Muscle of leg (tissue), 11 donors: Measurements from ENCODE around the gene NAV3. TPM values are rescaled to one million over a fixed set of nuclear protein-coding genes. Genes with fewer than 3 reads are reported as not detected.

Experiments
- DNase-seq: peaks from one replicate; pipeline ENCODE4 v3.0.0; 2013
- H3K27ac ChIP-seq: one replicate; pipeline ENCODE4 v1.5.1; 2013; ENCODE audit warnings: mild to moderate bottlenecking, low read length, control low read depth
- H3K27me3 ChIP-seq: one replicate; pipeline ENCODE4 v1.6.1; 2013; ENCODE audit warnings: low read length; ENCODE audit not compliant: control insufficient read depth, insufficient read depth
- H3K36me3 ChIP-seq: one replicate; pipeline ENCODE4 v1.6.1; 2013; ENCODE audit warnings: low read length; ENCODE audit not compliant: control insufficient read depth, insufficient read depth
- H3K4me1 ChIP-seq: one replicate; pipeline ENCODE4 v1.6.1; 2013; ENCODE audit warnings: low read length; ENCODE audit not compliant: control insufficient read depth, insufficient read depth
- H3K4me3 ChIP-seq: one replicate; pipeline ENCODE4 v1.5.1; 2013; ENCODE audit warnings: low read length, control low read depth
- H3K9me3 ChIP-seq: replicated peaks from 2 replicates; pipeline ENCODE4 v1.6.1; 2013; ENCODE audit warnings: low read depth, low read length; ENCODE audit not compliant: control insufficient read depth
- WGBS: methylation state at CpG from one replicate; pipeline ENCODE4 v1.1.5; 2013; ENCODE audit warnings: missing lambda C conversion rate; ENCODE audit not compliant: insufficient coverage; 5-methylcytosine and 5-hydroxymethylcytosine counted together
- polyA plus RNA-seq, 8 donors: library from polyadenylated mRNA; unstranded; fragments of 120-200 nt; gene quantifications; one replicate each; pipeline versions ENCODE4 v1.2.1 to v1.2.3, GENCODE V29; 2013; ENCODE audit warnings: inconsistent platforms in 1 of 8, low replicate concordance in 1 of 8; ENCODE audit not compliant: insufficient read length in 8 of 8, insufficient read depth in 1 of 8
- total RNA-seq: library from RNA; stranded (reverse); fragments of 120-200 nt; gene quantifications from one replicate; pipeline ENCODE4 v1.2.4, GENCODE V29; 2013

Gene NAV3
- total and polyA plus RNA-seq, 9 donors = 10.8 to 34.6 (median 21.7) TPM

GRCh38 chr12:78121969-78122610 is 291.4 kb downstream of the NAV3 start:
- H3K4me3 ChIP-seq = no peak overlapping the region
- H3K4me1 ChIP-seq = no peaks in the 10 kb centered on the region
- no peaks in the 10 kb centered on the region for H3K27me3 ChIP-seq
- no peak overlapping the region for H3K27ac ChIP-seq
- WGBS = 72% methylated on average over 12 of the region's 16 CpGs
- peaks cover 7% of the 10 kb centered on the region for H3K36me3 ChIP-seq
- DNase-seq = peak; percentile 39
- no peaks in the 10 kb centered on the region for H3K9me3 ChIP-seq

GRCh38 chr12:78128211-78128610 is 297.5 kb downstream of the NAV3 start:
- H3K4me1 ChIP-seq = no peaks in the 10 kb centered on the region
- DNase-seq = peak; percentile 11
- 45% methylated on average over 1 of the region's 2 CpGs for WGBS
- H3K9me3 ChIP-seq = no peaks in the 10 kb centered on the region
- H3K27me3 ChIP-seq = no peaks in the 10 kb centered on the region
- H3K4me3 ChIP-seq = no peak overlapping the region
- no peak overlapping the region for H3K27ac ChIP-seq
- peaks cover 8% of the 10 kb centered on the region for H3K36me3 ChIP-seq

- no peaks in the 10 kb centered on the region for H3K4me1 ChIP-seq
- no peaks in the 10 kb centered on the region for H3K9me3 ChIP-seq
- H3K36me3 ChIP-seq = peaks cover 2% of the 10 kb centered on the region
- no peak overlapping the region for H3K4me3 ChIP-seq
- DNase-seq = peak; percentile 13
- H3K27me3 ChIP-seq = no peaks in the 10 kb centered on the region
- H3K27ac ChIP-seq = no peak overlapping the region
These were observed 313.0 kb downstream of the NAV3 start for GRCh38 chr12:78143717-78144116.

- H3K36me3 ChIP-seq = no peaks in the 10 kb centered on the region
- WGBS = no CpG with 5 or more reads among the region's 2 CpGs
- no peaks in the 10 kb centered on the region for H3K27me3 ChIP-seq
- DNase-seq = peak; percentile 24
- H3K9me3 ChIP-seq = no peaks in the 10 kb centered on the region
- H3K27ac ChIP-seq = no peak overlapping the region
- no peak overlapping the region for H3K4me3 ChIP-seq
- H3K4me1 ChIP-seq = no peaks in the 10 kb centered on the region
These were observed 314.7 kb downstream of the NAV3 start for GRCh38 chr12:78145398-78145797.

- Histone ChIP-seq H3K4me1 (no peaks in the 10 kb centered on the region), H3K4me3 (no peak overlapping the region), H3K27ac (no peak overlapping the region), H3K36me3 (no peaks in the 10 kb centered on the region), H3K27me3 (no peaks in the 10 kb centered on the region), H3K9me3 (no peaks in the 10 kb centered on the region)
- peak; percentile 32 for DNase-seq
These were observed 315.7 kb downstream of the NAV3 start for GRCh38 chr12:78146365-78146772.

- H3K4me1 ChIP-seq = no peaks in the 10 kb centered on the region
These were observed 318.8 kb downstream of the NAV3 start for GRCh38 chr12:78149459-78149858.

GRCh38 chr12:78155546-78155945 is 324.9 kb downstream of the NAV3 start:
- no CpG with 5 or more reads among the region's 1 CpG for WGBS
- no peaks in the 10 kb centered on the region for H3K27me3 ChIP-seq
- H3K36me3 ChIP-seq = no peaks in the 10 kb centered on the region
- H3K4me3 ChIP-seq = no peak overlapping the region
- H3K9me3 ChIP-seq = no peaks in the 10 kb centered on the region
- no peaks in the 10 kb centered on the region for H3K4me1 ChIP-seq
- no peak for DNase-seq
- H3K27ac ChIP-seq = no peak overlapping the region

More at GRCh38 chr12:78149459-78149858, 318.8 kb downstream of the NAV3 start:
- Histone ChIP-seq H3K9me3 (no peaks in the 10 kb centered on the region), H3K4me3 (no peak overlapping the region), H3K27ac (no peak overlapping the region), H3K27me3 (no peaks in the 10 kb centered on the region), H3K36me3 (no peaks in the 10 kb centered on the region)
- DNase-seq = no peak
- no CpG with 5 or more reads among the region's 2 CpGs for WGBS

- H3K36me3 ChIP-seq = no peaks in the 10 kb centered on the region
- no peaks in the 10 kb centered on the region for H3K4me1 ChIP-seq
- H3K27me3 ChIP-seq = no peaks in the 10 kb centered on the region
- no peaks in the 10 kb centered on the region for H3K9me3 ChIP-seq
- H3K4me3 ChIP-seq = no peak overlapping the region
- DNase-seq = no peak
- H3K27ac ChIP-seq = no peak overlapping the region
These were observed 326.1 kb downstream of the NAV3 start for GRCh38 chr12:78156751-78157150.

- Histone ChIP-seq H3K27me3 (no peaks in the 10 kb centered on the region), H3K4me3 (no peak overlapping the region), H3K36me3 (no peaks in the 10 kb centered on the region), H3K9me3 (no peaks in the 10 kb centered on the region), H3K27ac (no peak overlapping the region), H3K4me1 (no peaks in the 10 kb centered on the region)
- no CpG with 5 or more reads among the region's 1 CpG for WGBS
- DNase-seq = no peak
These were observed 326.5 kb downstream of the NAV3 start for GRCh38 chr12:78157199-78157598.

- Histone ChIP-seq H3K4me3 (no peak overlapping the region), H3K27me3 (no peaks in the 10 kb centered on the region), H3K9me3 (no peaks in the 10 kb centered on the region), H3K36me3 (no peaks in the 10 kb centered on the region), H3K27ac (no peak overlapping the region), H3K4me1 (no peaks in the 10 kb centered on the region)
- WGBS = no CpG with 5 or more reads among the region's 1 CpG
- DNase-seq = no peak
These were observed 333.5 kb downstream of the NAV3 start for GRCh38 chr12:78164154-78164553.

GRCh38 chr12:78167510-78167909 is 336.8 kb downstream of the NAV3 start:
- WGBS = no CpG with 5 or more reads among the region's 3 CpGs
- DNase-seq = no peak
- no peaks in the 10 kb centered on the region for H3K36me3 ChIP-seq
- H3K27ac ChIP-seq = no peak overlapping the region
- H3K4me1 ChIP-seq = no peaks in the 10 kb centered on the region
- H3K27me3 ChIP-seq = no peaks in the 10 kb centered on the region
- H3K9me3 ChIP-seq = no peaks in the 10 kb centered on the region
- no peak overlapping the region for H3K4me3 ChIP-seq
